ENCODE results near the gene ITPKC.

ITPKC gene

GRCh38 chr19:40713939-40714338, 3.0 kb upstream of the ITPKC start:
- TF ChIP-seq, protein P1, sequence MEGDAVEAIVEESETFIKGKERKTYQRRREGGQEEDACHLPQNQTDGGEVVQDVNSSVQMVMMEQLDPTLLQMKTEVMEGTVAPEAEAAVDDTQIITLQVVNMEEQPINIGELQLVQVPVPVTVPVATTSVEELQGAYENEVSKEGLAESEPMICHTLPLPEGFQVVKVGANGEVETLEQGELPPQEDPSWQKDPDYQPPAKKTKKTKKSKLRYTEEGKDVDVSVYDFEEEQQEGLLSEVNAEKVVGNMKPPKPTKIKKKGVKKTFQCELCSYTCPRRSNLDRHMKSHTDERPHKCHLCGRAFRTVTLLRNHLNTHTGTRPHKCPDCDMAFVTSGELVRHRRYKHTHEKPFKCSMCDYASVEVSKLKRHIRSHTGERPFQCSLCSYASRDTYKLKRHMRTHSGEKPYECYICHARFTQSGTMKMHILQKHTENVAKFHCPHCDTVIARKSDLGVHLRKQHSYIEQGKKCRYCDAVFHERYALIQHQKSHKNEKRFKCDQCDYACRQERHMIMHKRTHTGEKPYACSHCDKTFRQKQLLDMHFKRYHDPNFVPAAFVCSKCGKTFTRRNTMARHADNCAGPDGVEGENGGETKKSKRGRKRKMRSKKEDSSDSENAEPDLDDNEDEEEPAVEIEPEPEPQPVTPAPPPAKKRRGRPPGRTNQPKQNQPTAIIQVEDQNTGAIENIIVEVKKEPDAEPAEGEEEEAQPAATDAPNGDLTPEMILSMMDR (IDR thresholded peaks at IDR 0.05; ENCODE audit: control insufficient read depth, insufficient read depth, low read depth, low read length, missing control alignments), result no peak
- peak overlapping the region; percentile 64 for H3K4me3 ChIP-seq (ENCODE audit: control insufficient read depth, low read depth, low read length)
- no peak for DNase-seq (ENCODE audit: low read depth)

DNA sequence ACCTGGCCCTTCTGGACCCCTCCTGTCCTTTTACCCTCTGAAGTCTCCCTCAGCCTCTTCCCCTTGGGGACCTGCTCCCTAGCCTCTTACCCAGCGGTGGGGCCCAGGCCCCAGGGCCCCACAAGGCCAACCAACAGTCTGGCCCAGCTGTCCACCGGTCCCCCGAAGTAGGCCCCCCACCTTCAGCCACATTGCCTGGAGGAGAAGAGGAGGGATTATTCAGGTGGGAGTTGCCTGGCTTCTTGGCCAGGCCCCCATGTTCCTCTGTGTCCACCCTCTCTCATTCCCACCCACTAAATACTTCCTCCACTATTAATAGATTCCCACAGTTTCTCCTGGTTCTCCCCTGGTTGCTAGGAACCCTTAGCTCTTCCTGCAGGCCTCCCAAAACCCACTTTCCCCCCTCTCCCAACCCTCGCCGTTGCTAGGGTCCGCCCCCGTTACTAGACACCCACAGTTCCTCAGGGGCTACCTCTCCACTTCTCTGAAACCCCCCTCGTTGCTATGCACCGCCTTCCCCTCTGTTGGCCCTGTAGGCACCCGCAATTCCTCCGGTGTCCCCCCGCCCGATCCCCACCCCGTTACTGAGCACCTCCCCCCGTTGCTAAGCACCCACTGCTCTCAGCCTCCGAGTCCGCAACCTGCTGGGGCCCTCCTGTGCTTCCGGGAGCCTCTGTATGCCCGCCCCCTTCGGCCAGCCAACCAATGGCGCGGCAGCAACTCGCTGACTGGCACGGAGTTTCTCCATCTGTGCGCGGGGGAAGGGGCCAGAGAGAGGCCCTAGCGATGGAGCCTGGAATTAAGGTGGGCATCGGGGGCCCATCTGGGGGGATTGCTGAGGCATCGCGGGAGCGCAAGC, 2.2 kb upstream of the ITPKC start:
- TF ChIP-seq, protein P1 (IDR thresholded peaks at IDR 0.05; ENCODE audit: control insufficient read depth, insufficient read depth, low read depth, low read length, missing control alignments), result no peak
- DNase-seq (ENCODE audit: low read depth), result peak; percentile 60
- peak overlapping the region; percentile 64 for H3K4me3 ChIP-seq (ENCODE audit: control insufficient read depth, low read depth, low read length)

GRCh38 chr19:40716031-40716481, 856 bp upstream of the ITPKC start:
- peak overlapping the region; percentile 89 for H3K4me3 ChIP-seq (ENCODE audit: control insufficient read depth, low read depth, low read length)
- TF ChIP-seq, protein P1 (IDR thresholded peaks at IDR 0.05; ENCODE audit: control insufficient read depth, insufficient read depth, low read depth, low read length, missing control alignments), result no peak
- DNase-seq (ENCODE audit: low read depth), result no peak

DNA sequence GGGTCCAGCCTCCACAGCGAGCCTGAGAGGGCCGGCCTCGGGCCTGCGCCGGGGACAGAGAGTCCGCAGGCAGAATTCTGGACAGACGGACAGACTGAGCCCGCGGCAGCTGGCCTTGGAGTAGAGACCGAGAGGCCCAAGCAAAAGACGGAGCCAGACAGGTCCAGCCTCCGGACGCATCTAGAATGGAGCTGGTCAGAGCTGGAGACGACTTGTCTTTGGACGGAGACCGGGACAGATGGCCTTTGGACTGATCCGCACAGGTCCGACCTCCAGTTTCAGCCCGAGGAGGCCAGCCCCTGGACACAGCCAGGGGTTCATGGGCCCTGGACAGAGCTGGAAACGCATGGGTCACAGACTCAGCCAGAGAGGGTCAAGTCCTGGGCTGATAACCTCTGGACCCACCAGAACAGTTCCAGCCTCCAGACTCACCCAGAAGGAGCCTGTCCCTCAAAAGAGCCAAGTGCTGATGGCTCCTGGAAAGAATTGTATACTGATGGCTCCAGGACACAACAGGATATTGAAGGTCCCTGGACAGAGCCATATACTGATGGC, 490 bp downstream of the ITPKC start:
- no peak for DNase-seq (ENCODE audit: low read depth)
- TF ChIP-seq, protein P1 (IDR thresholded peaks at IDR 0.05; ENCODE audit: control insufficient read depth, insufficient read depth, low read depth, low read length, missing control alignments), result no peak
- H3K4me3 ChIP-seq (ENCODE audit: control insufficient read depth, low read depth, low read length), result peak overlapping the region; percentile 89

DNA sequence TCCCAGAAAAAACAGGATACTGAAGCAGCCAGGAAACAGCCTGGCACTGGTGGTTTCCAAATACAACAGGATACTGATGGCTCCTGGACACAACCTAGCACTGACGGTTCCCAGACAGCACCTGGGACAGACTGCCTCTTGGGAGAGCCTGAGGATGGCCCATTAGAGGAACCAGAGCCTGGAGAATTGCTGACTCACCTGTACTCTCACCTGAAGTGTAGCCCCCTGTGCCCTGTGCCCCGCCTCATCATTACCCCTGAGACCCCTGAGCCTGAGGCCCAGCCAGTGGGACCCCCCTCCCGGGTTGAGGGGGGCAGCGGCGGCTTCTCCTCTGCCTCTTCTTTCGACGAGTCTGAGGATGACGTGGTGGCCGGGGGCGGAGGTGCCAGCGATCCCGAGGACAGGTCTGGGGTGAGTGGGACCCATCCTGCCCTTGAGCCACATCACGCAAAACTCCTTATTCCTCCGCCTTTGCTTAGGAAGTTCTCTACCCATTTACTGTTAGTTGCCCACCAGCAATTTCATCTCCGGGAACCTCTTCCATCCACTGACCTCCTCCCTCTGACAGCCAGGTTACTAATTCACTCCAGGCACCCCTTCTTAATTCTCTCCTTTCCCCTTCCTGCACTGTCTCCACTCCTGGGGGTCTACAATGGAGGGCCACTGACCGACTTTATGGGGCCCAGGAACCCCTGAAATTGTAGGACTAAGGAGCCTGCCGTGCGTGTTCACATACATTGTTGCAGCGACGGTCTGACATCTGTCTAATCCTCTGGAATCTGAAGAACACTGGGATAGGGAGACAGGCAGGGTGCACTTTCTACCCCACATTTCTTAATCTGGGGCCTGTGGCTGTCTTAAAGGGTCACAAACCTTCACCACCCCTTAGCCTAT, 1.2 kb downstream of the ITPKC start:
- H3K4me3 ChIP-seq (ENCODE audit: control insufficient read depth, low read depth, low read length), result peak overlapping the region; percentile 89
- TF ChIP-seq, protein P1 (IDR thresholded peaks at IDR 0.05; ENCODE audit: control insufficient read depth, insufficient read depth, low read depth, low read length, missing control alignments), result no peak
- DNase-seq (ENCODE audit: low read depth), result no peak

DNA sequence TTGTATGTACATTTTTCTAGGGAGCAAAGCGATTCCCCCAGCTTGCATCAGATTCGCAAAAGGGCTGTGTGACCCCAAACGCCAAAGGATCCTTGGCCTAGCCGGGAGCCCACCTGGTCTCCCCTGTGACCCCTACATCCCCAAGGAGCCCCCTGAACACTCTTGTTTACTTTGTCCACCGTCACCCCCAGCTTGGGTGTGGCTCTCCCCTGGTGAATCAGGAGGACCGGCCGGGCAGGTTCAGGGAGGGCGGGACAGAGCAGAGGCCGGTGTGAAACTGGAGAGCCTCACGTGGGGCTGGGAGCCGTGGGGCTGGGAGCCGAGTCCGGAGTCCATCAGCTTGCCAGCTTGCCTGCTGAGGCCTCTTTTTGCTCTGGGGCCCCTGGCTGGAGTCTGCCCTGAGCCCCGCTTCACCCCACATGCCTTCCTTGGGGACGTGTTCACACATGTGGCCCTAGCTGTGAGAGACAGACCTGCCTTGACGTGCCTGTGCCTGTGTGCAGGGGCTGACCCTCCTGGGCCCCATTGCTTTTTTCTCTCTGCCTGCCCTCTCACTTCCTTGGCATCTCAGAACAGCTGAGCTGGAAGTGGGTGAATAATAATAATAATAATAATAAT, 2.0 kb downstream of the ITPKC start:
- peak overlapping the region; percentile 89 for H3K4me3 ChIP-seq (ENCODE audit: control insufficient read depth, low read depth, low read length)
- DNase-seq (ENCODE audit: low read depth), result no peak
- TF ChIP-seq, protein P1 (IDR thresholded peaks at IDR 0.05; ENCODE audit: control insufficient read depth, insufficient read depth, low read depth, low read length, missing control alignments), result no peak
